Measurements from ENCODE around the gene CFAP47.

DNA sequence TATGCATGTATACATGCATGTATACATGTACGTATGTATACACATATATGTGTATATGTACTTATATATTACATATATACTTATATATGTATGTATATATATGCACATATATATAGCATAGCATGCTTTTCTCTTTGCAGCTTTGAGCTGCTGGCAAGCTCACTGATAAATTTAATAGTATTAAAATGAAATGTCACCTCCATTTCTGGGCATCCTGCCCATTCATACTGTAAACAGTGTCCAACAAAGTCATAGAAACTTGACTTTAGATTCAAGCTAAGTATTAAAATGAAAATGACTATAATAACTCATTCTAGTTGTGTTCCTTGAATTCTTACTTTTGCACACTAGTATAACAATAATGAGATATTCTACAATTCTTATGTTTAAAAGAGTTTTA is 163.7 kb downstream of the CFAP47 start:
- TF ChIP-seq EP300 (IDR thresholded peaks at IDR 0.05) = no peak
- TF ChIP-seq POLR2A (IDR thresholded peaks at IDR 0.05) = no peak

All from ovary (tissue), 1 donor.